Astrocyte of the cerebellum (primary cell): ENCODE data around the gene SLX4IP.

Experiments used
- DNase-seq: peaks from one replicate; pipeline ENCODE4 v3.0.0-alpha.2; 2011; ENCODE audit warnings: low read depth
- H3K4me3 ChIP-seq: 2 replicates; pipeline ENCODE4 v1.5.1; 2011; ENCODE audit warnings: mild to moderate bottlenecking, low read depth, low read length, moderate library complexity
- CTCF ChIP-seq: IDR thresholded peaks from 2 replicates; pipeline ENCODE4 v1.5.1; 2012; ENCODE audit warnings: low read length, low read depth, moderate library complexity, mild to moderate bottlenecking; ENCODE audit errors: missing control alignments
- in situ Hi-C: cut with HindIII; loops from 2 replicates; pipeline ENCODE4 v1.10.0; 2017; ENCODE audit warnings: low sequenced_read_pairs

SLX4IP gene

GRCh38 chr20:10553326-10553984 lies 118.3 kb downstream of the SLX4IP start:
- DNase-seq = peak; percentile 73
- no peak overlapping the region for H3K4me3 ChIP-seq
- TF ChIP-seq CTCF = peak; percentile 80
- in situ Hi-C loops = loop anchor here (5.0 kb wide), 1 partner anchor 989 kb away; no protein-coding TSS in a partner anchor

- DNase-seq = no peak
- TF ChIP-seq CTCF = no peak
- in situ Hi-C loops = loop anchor here (5.0 kb wide), 1 partner anchor 988 kb away; no protein-coding TSS in a partner anchor
- H3K4me3 ChIP-seq = no peak overlapping the region
Observed at GRCh38 chr20:10554285-10554684, 119.2 kb downstream of the SLX4IP start.

GRCh38 chr20:10555393-10555792 lies 120.3 kb downstream of the SLX4IP start:
- no peak for TF ChIP-seq CTCF
- DNase-seq = no peak
- H3K4me3 ChIP-seq = no peak overlapping the region
- in situ Hi-C loops = no loop called here

GRCh38 chr20:10555865-10556308 lies 120.8 kb downstream of the SLX4IP start:
- in situ Hi-C loops = no loop called here
- DNase-seq = peak; percentile 38
- no peak overlapping the region for H3K4me3 ChIP-seq
- TF ChIP-seq CTCF = no peak

- DNase-seq = no peak
- TF ChIP-seq CTCF = no peak
- in situ Hi-C loops = no loop called here
- no peak overlapping the region for H3K4me3 ChIP-seq
Observed at GRCh38 chr20:10556519-10557083, 121.5 kb downstream of the SLX4IP start.

- in situ Hi-C loops = no loop called here
- H3K4me3 ChIP-seq = no peak overlapping the region
- TF ChIP-seq CTCF = no peak
- no peak for DNase-seq
Observed at GRCh38 chr20:10557685-10558084, 122.6 kb downstream of the SLX4IP start.
